Suppressor macrophage treated with lipopolysaccharide for 4 hours (primary cell): ENCODE data around the gene CLN3.

Experiments
- DNase-seq: peaks from one replicate; pipeline ENCODE4 v3.0.0-alpha.2; 2020

Gene CLN3

DNA sequence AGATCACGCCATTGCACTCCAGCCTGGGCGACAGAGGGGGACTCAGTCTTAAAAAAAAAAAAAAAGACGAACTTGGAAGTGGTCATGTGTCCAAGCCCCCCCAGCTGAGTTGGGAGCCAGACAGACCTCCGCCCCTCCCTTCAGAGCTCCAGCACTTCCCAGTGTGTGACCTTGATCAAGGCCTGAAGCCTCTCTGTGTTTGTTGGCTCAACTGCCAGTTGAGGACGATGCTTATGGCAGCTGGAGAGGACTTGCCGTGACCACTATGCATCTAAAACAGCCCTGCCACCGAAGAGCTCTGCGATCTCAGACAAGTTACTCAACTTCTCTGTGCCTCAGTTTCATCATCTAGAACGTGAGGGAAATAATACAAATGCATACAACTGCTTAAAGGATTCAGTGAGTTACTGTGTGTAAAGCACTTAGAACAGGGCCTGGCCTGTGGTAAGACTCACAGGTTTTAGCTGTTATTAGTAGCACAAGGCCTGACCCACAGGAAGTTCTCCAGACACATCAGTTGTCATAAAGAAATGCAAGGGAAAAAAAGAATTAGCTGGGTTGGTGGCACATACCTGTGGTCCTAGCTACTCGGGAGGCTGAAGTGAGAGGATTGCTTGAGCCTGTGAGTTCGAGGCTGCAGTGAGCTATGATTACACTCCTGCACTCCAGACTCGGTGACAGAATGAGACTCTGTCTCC lies 21.8 kb upstream of the CLN3 start:
- no peak for DNase-seq

GRCh38 chr16:28511801-28512789 lies 20.2 kb upstream of the CLN3 start:
- no peak for DNase-seq

DNA sequence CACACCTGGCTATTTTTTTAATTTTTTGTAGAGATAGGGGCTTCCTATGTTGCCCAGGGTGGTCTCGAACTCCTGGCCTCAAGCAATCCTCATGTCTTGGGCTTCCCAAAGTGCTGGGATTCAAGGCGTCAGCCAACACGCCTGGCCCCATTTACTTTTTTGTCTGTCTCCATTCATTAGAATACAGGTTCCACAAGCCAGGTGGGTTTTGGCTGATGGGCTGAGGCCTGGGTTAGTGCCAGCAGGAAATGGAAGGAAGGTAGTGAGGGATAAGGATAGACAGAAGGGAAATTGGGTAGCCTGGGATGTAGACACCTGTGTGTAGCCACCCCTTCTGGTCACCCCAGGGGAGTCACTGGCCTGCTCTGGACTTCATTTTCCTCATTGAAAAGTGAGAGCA lies 19.2 kb upstream of the CLN3 start:
- no peak for DNase-seq

GRCh38 chr16:28505489-28506137 lies 13.7 kb upstream of the CLN3 start:
- peak; percentile 77 for DNase-seq

DNA sequence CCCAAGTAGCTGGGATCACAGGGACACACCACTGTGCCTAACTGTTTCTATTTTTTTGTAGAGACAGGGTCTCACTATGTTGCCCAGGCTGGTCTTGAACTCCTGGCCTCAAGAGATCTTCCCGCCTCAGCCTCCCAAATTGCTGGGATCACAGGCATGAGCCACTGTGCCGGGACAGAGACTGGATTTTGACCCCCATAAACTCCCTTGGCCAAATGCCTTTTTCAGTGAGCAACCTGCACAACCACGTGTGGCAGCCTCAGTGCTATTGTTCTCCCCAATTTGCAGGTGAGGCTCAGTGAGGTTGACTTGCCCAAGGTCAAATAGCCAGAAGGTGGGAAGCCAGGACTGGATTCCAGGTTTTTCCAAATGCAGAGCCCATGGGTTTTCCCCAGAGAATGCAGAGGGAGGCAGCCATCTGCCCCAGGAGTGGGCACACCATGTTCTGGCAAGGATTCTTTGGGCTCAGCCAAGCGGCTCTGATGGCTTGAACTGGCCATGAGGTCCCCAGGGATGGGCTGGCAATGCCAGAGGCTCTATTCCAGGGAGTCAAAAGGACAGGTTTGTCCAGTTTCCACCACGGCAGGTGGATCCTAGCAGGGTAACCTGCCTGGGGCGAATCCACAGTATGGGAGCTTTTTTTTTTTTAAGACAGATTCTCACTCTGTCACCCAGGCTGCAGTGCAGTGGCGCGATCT lies 13.0 kb upstream of the CLN3 start:
- no peak for DNase-seq

DNA sequence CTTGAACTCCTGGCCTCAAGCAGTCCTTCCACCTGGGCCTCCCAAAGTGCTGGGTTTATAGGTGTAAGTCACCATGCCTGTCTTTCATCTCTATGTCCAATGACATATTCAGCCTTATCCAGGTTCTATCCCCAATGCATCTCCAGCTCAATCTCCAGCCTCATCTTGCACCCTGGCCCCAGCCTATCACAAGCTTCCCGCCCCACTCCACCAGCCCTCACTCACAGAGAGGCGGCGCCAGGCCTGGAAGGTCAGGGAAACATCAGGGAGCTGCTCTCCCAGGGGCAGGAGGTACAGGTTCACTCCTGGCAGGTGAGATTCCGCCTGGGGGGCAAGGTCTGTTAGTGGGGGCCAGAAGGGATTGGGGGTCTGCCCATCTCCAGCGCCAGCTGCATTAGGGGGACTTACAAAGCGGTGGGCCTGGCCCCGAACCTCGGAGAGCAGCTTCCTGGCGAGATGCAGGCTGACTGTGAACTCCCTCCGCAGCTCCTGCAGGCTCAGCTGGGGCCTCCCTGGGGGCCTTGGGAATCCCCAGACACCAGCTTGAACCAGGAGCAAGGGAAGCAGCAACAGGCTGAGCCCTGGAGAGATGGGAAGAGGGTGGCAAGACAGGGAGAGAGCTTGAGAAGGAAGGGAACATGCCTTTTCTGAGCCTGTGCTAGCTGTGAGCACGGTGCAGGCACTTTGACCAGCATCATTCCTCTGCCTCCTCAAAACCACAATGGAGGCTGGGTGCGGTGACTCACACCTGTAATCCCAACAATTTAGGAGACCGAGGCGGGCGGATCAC lies 11.8 kb upstream of the CLN3 start:
- DNase-seq, result no peak

DNA sequence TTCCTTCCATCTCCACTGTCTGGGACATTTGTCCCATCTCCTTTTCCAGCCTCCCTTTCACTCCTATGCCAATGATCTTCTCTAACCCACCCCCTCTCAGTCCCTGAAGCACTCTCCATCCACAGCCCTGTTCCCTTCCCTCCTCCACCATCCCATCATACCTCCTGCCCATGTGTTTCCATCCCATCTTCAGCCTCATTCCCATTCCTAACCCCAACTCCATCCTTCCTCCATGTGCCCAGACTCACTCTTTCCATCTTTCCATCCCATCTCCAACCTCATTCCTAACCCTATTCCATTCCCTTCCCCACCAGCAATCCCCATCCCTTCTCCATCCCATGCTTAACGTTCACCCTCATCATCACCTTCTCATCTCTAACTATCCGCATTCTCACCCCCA lies 10.4 kb upstream of the CLN3 start:
- DNase-seq, result no peak

DNA sequence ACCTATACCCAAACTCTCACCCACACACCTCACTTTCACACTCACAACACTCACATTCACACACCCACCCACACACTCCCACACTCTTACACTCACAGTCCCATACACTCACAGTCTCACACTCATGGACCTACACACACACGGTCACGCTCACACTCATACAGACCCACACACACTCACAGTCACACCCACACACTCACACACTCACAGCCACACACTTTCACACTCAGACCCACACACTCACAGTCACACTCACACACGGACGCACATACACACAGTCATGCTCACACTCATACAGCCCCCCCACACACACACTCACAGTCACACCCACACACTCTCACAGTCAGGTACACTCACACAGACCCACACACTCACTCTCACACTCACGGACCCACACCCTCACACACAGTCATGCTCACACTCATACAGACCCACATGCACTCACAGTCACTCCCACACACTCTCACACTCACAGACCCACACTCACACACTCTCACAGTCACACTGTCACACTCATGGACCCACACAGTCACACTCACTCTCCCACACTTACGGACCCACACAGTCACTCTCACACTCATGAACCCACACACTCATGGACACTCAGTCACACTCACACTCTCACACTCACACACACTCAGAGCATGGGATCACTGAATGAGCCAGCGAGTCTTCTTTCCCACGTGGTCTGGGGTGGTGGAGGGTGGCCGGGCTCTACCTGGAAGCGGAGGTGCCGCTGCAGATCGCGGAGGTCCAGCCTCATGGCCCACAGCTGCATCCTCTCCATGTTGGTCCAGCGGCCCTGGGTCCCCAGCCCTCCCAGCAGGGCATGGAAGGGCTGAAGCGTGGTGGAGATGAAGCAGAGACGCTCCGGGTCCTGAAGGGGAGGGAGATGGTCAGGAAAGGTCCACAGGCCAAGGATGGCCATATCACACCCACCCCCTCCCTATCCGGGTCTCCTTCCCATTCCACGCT lies 9.7 kb upstream of the CLN3 start:
- no peak for DNase-seq

DNA sequence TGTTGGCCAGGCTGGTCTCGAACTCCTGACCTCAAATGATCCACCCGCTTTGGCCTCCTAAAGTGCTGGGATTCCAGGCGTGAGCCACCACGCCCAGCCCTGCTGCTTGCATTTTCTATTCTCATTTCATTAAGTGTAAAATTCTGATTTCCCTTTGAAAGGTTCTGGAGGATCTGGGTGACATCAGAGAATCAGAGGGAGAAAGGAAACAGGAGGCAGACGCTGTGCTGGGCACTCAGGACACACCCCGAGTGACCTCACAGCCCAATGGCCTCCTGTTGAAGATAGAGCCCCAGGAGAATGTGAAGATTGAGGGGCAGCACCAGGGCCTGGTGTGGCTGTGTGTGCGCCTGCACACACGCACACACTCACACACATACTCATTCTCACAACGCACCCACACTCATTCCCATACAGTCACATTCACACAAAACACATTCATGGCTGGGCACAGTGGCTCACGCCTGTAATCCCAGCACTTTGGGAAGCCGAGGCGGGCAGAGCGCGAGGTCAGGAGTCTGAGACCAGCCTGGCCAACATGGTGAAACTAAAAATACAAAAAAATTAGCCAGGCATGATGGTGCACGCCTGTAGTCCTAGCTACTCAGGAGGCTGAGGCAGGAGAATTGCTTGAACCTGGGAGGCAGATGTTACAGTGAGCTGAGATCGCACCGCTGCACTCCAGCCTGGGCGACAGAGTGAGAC lies 8.8 kb upstream of the CLN3 start:
- DNase-seq, result peak; percentile 82

- no peak for DNase-seq
These were observed 8.0 kb upstream of the CLN3 start for GRCh38 chr16:28499854-28500253.

GRCh38 chr16:28498666-28499381 lies 7.0 kb upstream of the CLN3 start:
- DNase-seq, result no peak

- no peak for DNase-seq
These were observed 6.2 kb upstream of the CLN3 start for GRCh38 chr16:28497861-28498599.

DNA sequence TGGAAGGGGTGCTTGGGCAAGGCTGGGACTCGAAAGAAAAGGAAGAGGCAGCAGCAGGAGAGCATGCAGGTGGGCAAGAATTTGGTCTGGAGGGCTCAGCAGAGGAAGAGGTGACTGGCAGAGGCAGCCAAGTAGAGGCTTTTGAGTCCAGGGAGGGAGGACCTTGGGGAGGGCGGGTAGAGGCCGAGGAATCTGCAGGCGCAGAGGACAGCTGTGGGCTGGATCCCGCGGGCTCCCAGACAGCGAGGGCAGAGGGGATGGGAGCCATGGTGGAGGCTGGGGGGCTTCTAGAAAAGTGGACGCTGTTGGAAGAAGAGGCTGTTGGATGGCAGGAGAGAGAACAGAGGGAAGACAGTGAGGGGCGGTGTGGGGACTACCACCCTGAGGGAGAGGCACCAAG lies 5.5 kb upstream of the CLN3 start:
- no peak for DNase-seq

- DNase-seq, result no peak
These were observed 5.0 kb upstream of the CLN3 start for GRCh38 chr16:28496844-28497243.

DNA sequence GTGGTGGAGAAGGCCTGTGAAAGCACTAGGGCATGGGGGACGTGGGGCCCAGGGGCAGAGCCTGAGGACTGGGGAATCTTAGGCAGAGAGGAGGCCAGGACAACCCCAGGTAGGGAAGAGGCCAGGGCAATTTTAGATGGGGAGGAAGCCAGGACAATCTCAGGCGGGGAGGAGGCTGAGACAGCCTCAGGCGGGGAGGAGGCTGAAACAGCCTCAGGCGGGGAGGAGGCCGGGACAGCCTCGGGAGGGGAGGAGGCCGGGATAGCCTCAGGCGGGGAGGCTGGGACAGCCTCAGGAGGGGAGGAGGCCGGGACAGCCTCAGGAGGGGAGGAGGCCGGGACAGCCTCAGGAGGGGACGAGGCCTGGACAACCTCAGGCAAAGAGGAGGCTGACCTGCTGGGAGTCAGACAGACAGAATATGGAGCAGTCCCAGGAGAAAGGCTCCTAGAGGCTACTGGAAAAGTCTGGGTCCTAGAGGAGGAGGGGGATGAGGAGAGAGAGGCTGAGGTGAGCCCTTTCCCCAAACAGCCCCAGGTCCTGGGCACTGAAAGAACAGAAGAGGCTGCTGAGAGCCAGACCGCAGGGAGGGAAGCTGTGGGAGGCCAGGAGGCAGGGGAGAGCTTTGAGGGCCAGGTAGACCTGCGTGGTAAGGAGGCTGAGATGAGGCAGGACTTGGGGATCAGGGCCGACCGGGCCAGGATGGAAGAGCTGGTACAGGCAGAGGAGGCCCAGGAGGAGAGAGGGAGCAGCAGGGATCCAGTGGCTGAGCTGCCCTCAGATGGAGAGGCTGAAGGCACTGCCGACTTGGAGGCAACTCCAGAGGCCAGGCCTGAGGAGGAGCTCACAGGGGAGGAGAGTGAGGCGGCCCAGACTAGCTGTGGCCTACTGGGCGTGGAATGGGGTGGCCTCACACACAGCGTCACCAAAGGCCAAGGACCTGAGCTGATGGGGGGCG lies 4.2 kb upstream of the CLN3 start:
- DNase-seq, result no peak

- peak; percentile 51 for DNase-seq
These were observed 3.4 kb upstream of the CLN3 start for GRCh38 chr16:28495098-28495793.
